Natural killer cell (primary cell): ENCODE measurements around the gene RASA2. TPM values are rescaled to one million over a fixed set of nuclear protein-coding genes. Genes with fewer than 3 reads are reported as not detected.
A peak's percentile ranks its signal among the peaks of the same experiment; 100 is the strongest.

Experiments used
- ATAC-seq, 3 donors: fragments of 150-1000 bp in 2 of 3; fragments of 200-7000 bp in 1 of 3; cut with Tn5 transposase; 1 replicate in 1 of 3; 2 replicates in 2 of 3; pipeline ENCODE4 v1.10.0; 2021; ENCODE audit warnings: mild to moderate bottlenecking in 2 of 3, moderate library complexity in 2 of 3
- DNase-seq, 2 donors: peaks; one replicate each; pipeline versions ENCODE4 v3.0.0 to v3.0.0-alpha.2; 2013 to 2021; ENCODE audit warnings: mixed read lengths in 1 of 2
- H3K27ac ChIP-seq: one replicate; pipeline ENCODE4 v1.5.1; 2013; ENCODE audit warnings: mild to moderate bottlenecking, low read length
- H3K27me3 ChIP-seq: one replicate; pipeline ENCODE4 v1.6.1; 2013; ENCODE audit warnings: low read length; ENCODE audit not compliant: control insufficient read depth, insufficient read depth
- H3K36me3 ChIP-seq: one replicate; pipeline ENCODE4 v1.6.1; 2013; ENCODE audit warnings: low read length; ENCODE audit not compliant: control insufficient read depth, insufficient read depth
- H3K4me1 ChIP-seq: one replicate; pipeline ENCODE4 v1.6.1; 2013; ENCODE audit warnings: low read length; ENCODE audit not compliant: control insufficient read depth, insufficient read depth
- H3K4me3 ChIP-seq: one replicate; pipeline ENCODE4 v1.5.1; 2013; ENCODE audit warnings: low read length
- H3K9me3 ChIP-seq: one replicate; pipeline ENCODE4 v1.6.1; 2013; ENCODE audit warnings: low read length; ENCODE audit not compliant: control insufficient read depth, insufficient read depth
- H3K27ac Mint-ChIP-seq, 2 donors: one replicate each; pipeline ENCODE4 v1.8.0; 2022; ENCODE audit warnings: mild to moderate bottlenecking in 2 of 2, mixed read lengths in 2 of 2, moderate library complexity in 1 of 2
- H3K27me3 Mint-ChIP-seq, 2 donors: one replicate each; pipeline ENCODE4 v1.8.0; 2022; ENCODE audit warnings: low read depth in 2 of 2, mixed read lengths in 2 of 2
- H3K36me3 Mint-ChIP-seq: one replicate; pipeline ENCODE4 v1.8.0; 2022; ENCODE audit warnings: mixed read lengths
- H3K4me1 Mint-ChIP-seq, 2 donors: one replicate each; pipeline ENCODE4 v1.8.0; 2022; ENCODE audit warnings: mixed read lengths in 2 of 2
- H3K4me3 Mint-ChIP-seq: one replicate; pipeline ENCODE4 v1.8.0; 2022; ENCODE audit warnings: mild to moderate bottlenecking, moderate library complexity, mixed read lengths
- H3K9me3 Mint-ChIP-seq, 2 donors: one replicate each; pipeline ENCODE4 v1.8.0; 2022; ENCODE audit warnings: mixed read lengths in 2 of 2
- WGBS: methylation state at CpG from one replicate; pipeline ENCODE4 v1.1.7; 2013; ENCODE audit warnings: missing lambda C conversion rate; ENCODE audit not compliant: insufficient coverage; 5-methylcytosine and 5-hydroxymethylcytosine counted together
- intact Hi-C: fragments of 100-400 bp; cut with micrococcal nuclease; formaldehyde crosslinking; loops from one replicate; pipeline ENCODE4 v1.14.2; 2022
- total RNA-seq, 4 donors: library from RNA; stranded (reverse); fragments of 120-200 nt in 1 of 4; gene quantifications; one replicate each; pipeline versions ENCODE4 v1.2.3 to v1.2.4, GENCODE V29; 2013 to 2022
- TF ChIP-seq, protein P1 (sequence below): fragments of 200-600 bp; IDR thresholded peaks from one replicate; pipeline ENCODE4 v1.8.0; 2022; ENCODE audit warnings: antibody characterized with exemption

The RASA2 gene
- total RNA-seq, 3 donors from 2014 or later (not counting 1 experiment from before 2014, with no cell fraction given) = 93.9 to 99.4 (median 97.0) TPM

DNA sequence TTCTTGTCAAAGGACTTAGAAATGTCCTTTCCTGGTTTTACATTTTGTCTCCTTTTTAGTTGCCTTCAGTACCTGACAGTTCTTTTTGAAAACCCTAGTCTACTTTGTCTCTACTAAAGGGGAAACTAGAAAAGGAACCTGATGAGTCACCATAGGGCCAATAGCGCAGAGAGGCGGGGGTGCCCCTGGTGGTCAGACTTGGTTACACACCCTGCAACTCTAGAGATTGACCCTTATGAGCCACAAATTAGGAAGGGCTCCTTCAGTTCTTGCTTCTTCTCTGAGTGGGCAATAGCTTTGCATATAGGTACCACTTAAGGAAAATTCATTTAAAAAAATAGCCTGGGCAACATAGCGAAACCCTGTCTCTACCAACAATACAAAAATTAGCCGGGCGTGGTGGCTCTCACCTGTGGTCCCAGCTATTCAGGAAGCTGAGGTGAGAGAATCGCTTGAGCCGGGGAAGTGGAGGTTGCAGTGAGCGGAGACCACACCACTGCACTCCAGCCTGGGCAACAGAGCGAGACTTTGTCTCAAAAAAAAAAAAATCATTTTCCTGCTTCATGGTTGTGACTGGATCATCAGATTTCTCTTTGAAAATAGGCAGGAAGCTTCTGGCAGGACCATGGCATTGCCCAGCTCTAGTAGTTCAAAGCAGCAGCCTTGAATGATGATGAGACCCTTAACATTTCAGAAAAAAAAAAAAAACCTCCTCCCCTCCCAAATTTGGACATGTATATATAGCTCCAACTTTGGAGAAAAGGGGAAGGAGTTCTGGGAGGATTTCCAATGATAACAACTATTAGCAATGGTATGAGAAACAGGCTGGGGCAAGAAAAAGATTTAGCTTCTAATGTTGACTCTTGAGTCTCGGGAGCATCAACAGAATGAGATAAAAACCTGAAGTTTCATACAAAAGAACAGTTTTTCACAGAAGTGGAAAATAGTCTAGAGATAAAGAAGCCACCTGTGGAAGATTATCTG, 45.2 kb upstream of the RASA2 start:
- ATAC-seq (peak; percentile 95 to 100 (median 96)), DNase-seq (peak; percentile 42 to 86)
- peak overlapping the region; percentile 74 for H3K4me3 Mint-ChIP-seq
- H3K9me3 Mint-ChIP-seq = no peaks in the 10 kb centered on the region
- H3K36me3 Mint-ChIP-seq = peaks cover 34% of the 10 kb centered on the region
- H3K27ac Mint-ChIP-seq = peak overlapping the region; percentile 36 to 79
- intact Hi-C loops = loop anchor here (5.0 kb wide), 1 partner anchor 39 kb away; no protein-coding TSS in a partner anchor
- WGBS = 39% methylated on average over 9 of the region's 10 CpGs
- no peaks in the 10 kb centered on the region for H3K27me3 ChIP-seq
- no peaks in the 10 kb centered on the region for H3K9me3 ChIP-seq
- TF ChIP-seq, protein P1, sequence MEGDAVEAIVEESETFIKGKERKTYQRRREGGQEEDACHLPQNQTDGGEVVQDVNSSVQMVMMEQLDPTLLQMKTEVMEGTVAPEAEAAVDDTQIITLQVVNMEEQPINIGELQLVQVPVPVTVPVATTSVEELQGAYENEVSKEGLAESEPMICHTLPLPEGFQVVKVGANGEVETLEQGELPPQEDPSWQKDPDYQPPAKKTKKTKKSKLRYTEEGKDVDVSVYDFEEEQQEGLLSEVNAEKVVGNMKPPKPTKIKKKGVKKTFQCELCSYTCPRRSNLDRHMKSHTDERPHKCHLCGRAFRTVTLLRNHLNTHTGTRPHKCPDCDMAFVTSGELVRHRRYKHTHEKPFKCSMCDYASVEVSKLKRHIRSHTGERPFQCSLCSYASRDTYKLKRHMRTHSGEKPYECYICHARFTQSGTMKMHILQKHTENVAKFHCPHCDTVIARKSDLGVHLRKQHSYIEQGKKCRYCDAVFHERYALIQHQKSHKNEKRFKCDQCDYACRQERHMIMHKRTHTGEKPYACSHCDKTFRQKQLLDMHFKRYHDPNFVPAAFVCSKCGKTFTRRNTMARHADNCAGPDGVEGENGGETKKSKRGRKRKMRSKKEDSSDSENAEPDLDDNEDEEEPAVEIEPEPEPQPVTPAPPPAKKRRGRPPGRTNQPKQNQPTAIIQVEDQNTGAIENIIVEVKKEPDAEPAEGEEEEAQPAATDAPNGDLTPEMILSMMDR = peak; percentile 61
- peaks cover 46% of the 10 kb centered on the region for H3K36me3 ChIP-seq
- H3K4me1 ChIP-seq = peaks cover 10% of the 10 kb centered on the region
- no peak overlapping the region for H3K4me3 ChIP-seq
- H3K4me1 Mint-ChIP-seq = peaks cover 26 to 37% of the 10 kb centered on the region in 2 donors
- peak overlapping the region; percentile 11 for H3K27ac ChIP-seq
- no peaks in the 10 kb centered on the region for H3K27me3 Mint-ChIP-seq

DNA sequence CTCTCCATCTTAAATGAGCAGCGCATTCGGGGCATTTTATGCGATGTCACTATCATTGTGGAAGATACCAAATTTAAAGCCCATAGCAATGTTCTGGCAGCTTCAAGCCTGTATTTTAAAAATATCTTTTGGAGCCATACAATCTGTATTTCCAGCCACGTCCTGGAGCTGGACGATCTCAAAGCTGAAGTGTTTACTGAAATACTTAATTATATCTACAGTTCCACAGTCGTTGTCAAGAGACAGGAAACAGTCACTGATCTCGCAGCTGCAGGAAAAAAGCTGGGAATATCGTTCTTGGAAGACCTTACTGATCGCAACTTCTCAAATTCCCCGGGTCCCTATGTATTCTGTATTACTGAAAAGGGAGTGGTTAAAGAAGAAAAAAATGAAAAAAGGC, 44.4 kb upstream of the RASA2 start:
- Histone ChIP-seq H3K27me3 (no peaks in the 10 kb centered on the region), H3K9me3 (no peaks in the 10 kb centered on the region), H3K4me1 (peaks cover 10% of the 10 kb centered on the region), H3K4me3 (no peak overlapping the region), H3K36me3 (peaks cover 49% of the 10 kb centered on the region), H3K27ac (no peak overlapping the region)
- ATAC-seq (no peak), DNase-seq (no peak)
- Mint-ChIP-seq H3K4me3 (no peak overlapping the region), H3K27ac (peak overlapping the region in 1 of 2 donors; percentile 36), H3K27me3 (no peaks in the 10 kb centered on the region), H3K4me1 (peaks cover 20 to 30% of the 10 kb centered on the region in 2 donors), H3K36me3 (peaks cover 34% of the 10 kb centered on the region), H3K9me3 (no peaks in the 10 kb centered on the region)
- intact Hi-C loops = loop anchor here (5.0 kb wide), 1 partner anchor 40 kb away; no protein-coding TSS in a partner anchor
- 94% methylated on average over 10 of the region's 10 CpGs for WGBS
- TF ChIP-seq, protein P1 = no peak

DNA sequence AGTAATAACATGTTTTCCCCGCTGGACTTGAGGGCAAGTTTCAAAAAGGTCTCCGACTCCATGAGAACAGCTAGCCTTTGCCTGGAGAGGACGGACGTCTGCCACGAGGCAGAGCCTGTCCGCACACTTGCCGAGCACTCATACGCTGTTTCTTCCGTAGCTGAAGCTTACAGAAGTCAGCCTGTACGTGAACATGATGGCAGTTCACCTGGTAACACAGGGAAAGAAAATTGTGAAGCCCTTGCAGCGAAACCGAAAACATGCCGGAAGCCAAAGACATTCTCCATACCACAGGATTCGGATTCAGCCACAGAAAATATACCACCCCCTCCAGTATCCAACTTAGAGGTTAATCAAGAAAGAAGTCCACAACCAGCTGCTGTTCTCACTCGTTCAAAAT, 43.9 kb upstream of the RASA2 start:
- Histone ChIP-seq H3K4me1 (peaks cover 10% of the 10 kb centered on the region), H3K27ac (no peak overlapping the region), H3K9me3 (no peaks in the 10 kb centered on the region), H3K4me3 (no peak overlapping the region), H3K36me3 (peaks cover 51% of the 10 kb centered on the region), H3K27me3 (no peaks in the 10 kb centered on the region)
- H3K27ac Mint-ChIP-seq = no peak overlapping the region
- DNase-seq (no peak), ATAC-seq (no peak)
- 98% methylated on average over 15 of the region's 15 CpGs for WGBS
- peaks cover 20 to 30% of the 10 kb centered on the region in 2 donors for H3K4me1 Mint-ChIP-seq
- peaks cover 34% of the 10 kb centered on the region for H3K36me3 Mint-ChIP-seq
- intact Hi-C loops = loop anchor here (5.0 kb wide), 1 partner anchor 41 kb away; no protein-coding TSS in a partner anchor
- H3K4me3 Mint-ChIP-seq = no peak overlapping the region
- TF ChIP-seq, protein P1 = no peak
- no peaks in the 10 kb centered on the region for H3K27me3 Mint-ChIP-seq
- H3K9me3 Mint-ChIP-seq = no peaks in the 10 kb centered on the region
